ENCODE results near the gene AGBL4. TPM values are rescaled to one million over a fixed set of nuclear protein-coding genes. Genes with fewer than 3 reads are reported as not detected.

AGBL4 gene
- total RNA-seq, 3 donors from 2014 or later, result 1.3 to 1.9 (median 1.8) TPM

DNA sequence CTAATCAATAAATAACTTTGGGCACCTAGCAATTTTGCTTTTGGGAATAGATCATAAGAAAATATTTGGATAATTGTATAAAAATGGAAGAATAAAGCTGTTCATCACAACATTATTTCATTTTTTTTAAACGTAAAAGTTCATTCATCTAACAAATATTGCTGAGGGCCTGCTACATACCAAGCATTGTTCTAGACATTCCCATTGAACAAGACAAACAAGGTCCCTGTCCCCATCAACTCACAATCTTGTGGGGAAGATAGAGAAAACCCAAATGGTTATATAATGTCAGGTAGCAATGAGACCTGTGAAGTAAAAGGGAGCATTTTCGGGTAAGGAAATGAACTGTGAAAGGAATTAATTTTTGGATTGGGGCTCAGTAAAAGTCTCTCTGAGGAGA lies 1193.0 kb downstream of the AGBL4 start:
- no peak for TF ChIP-seq POLR2A (IDR thresholded peaks at IDR 0.05)
- TF ChIP-seq POLR2AphosphoS5 (IDR thresholded peaks at IDR 0.05), result no peak
- no peak for TF ChIP-seq CTCF (IDR thresholded peaks at IDR 0.05)
- Histone ChIP-seq H3K27me3 (no peaks in the 10 kb centered on the region), H3K4me3 (no peak overlapping the region), H3K36me3 (no peaks in the 10 kb centered on the region), H3K27ac (peak overlapping the region in 1 of 2 donors; percentile 10), H3K4me1 (no peaks in the 10 kb centered on the region), H3K9me3 (no peaks in the 10 kb centered on the region)
- intact Hi-C loops (cut with DNase I; ENCODE audit: low total_unique reads), result no loop called here
- DNase-seq (ENCODE audit: low spot score in 2 of 2), result no peak

DNA sequence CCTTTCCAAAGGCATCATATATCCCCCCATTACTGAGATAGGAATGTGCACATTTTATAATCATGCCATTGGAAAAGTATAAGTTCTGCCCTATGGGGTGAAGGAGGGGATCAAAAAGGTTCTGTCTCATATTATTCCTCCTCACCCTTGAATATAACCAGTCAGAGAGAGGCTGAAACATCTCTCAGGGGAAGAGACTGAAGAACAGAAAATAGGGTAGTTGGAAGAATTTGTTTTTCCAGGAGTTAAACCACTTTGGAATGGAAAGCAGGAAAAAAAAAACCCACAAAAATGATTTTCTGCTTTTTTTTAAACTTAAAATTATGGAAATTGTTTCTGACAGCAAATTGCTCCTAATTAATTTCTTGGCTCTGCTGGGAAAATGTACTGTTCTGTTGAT lies 1194.3 kb downstream of the AGBL4 start:
- Histone ChIP-seq H3K9me3 (no peaks in the 10 kb centered on the region), H3K4me1 (no peaks in the 10 kb centered on the region), H3K27me3 (no peaks in the 10 kb centered on the region), H3K27ac (no peak overlapping the region), H3K36me3 (no peaks in the 10 kb centered on the region), H3K4me3 (no peak overlapping the region)
- TF ChIP-seq CTCF (IDR thresholded peaks at IDR 0.05) (no peak), POLR2AphosphoS5 (IDR thresholded peaks at IDR 0.05) (no peak), POLR2A (IDR thresholded peaks at IDR 0.05) (no peak)
- no peak for DNase-seq (ENCODE audit: low spot score in 2 of 2)
- intact Hi-C loops (cut with DNase I; ENCODE audit: low total_unique reads), result no loop called here

- no peak overlapping the region for H3K4me3 ChIP-seq
- DNase-seq (ENCODE audit: low spot score in 2 of 2), result no peak
- H3K27ac ChIP-seq, result no peak overlapping the region
- TF ChIP-seq POLR2A (IDR thresholded peaks at IDR 0.05), result no peak
- TF ChIP-seq CTCF (IDR thresholded peaks at IDR 0.05), result no peak
- no peak for TF ChIP-seq POLR2AphosphoS5 (IDR thresholded peaks at IDR 0.05)
- H3K9me3 ChIP-seq, result no peaks in the 10 kb centered on the region
- H3K36me3 ChIP-seq, result no peaks in the 10 kb centered on the region
- intact Hi-C loops (cut with DNase I; ENCODE audit: low total_unique reads), result no loop called here
- no peaks in the 10 kb centered on the region for H3K27me3 ChIP-seq
- H3K4me1 ChIP-seq, result no peaks in the 10 kb centered on the region
These were observed 1200.6 kb downstream of the AGBL4 start for GRCh38 chr1:48823168-48823567.

DNA sequence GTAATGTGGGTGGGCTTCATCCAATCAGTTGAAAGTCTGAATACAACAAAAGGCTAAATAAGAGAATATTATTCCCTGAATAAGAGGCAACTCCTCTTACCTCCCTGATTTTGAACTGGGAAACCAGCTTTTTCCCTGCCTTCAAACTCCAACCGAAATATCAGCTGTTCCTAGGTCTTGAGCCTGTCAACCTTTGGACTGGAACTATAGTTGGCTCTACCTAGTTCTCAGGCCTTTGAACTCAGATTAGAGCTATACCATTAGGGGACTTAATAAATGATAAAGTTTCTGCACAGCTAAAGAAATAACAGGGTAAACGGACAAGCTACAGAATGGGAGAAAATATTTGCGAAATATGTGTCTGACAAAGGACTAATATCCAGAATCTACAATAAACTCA lies 1203.3 kb downstream of the AGBL4 start:
- Histone ChIP-seq H3K27ac (no peak overlapping the region), H3K4me3 (no peak overlapping the region), H3K9me3 (no peaks in the 10 kb centered on the region), H3K4me1 (no peaks in the 10 kb centered on the region), H3K36me3 (no peaks in the 10 kb centered on the region), H3K27me3 (no peaks in the 10 kb centered on the region)
- no peak for DNase-seq (ENCODE audit: low spot score in 2 of 2)
- TF ChIP-seq CTCF (IDR thresholded peaks at IDR 0.05) (no peak), POLR2AphosphoS5 (IDR thresholded peaks at IDR 0.05) (no peak), POLR2A (IDR thresholded peaks at IDR 0.05) (no peak)
- intact Hi-C loops (cut with DNase I; ENCODE audit: low total_unique reads), result no loop called here

GRCh38 chr1:48817505-48818114 lies 1206.1 kb downstream of the AGBL4 start:
- Histone ChIP-seq H3K27ac (no peak overlapping the region), H3K9me3 (no peaks in the 10 kb centered on the region), H3K4me3 (no peak overlapping the region), H3K27me3 (no peaks in the 10 kb centered on the region), H3K36me3 (no peaks in the 10 kb centered on the region), H3K4me1 (no peaks in the 10 kb centered on the region)
- intact Hi-C loops (cut with DNase I; ENCODE audit: low total_unique reads), result no loop called here
- DNase-seq (ENCODE audit: low spot score in 2 of 2), result peak in 1 of 2 donors; percentile 52
- peak; percentile 31 to 70 (median 58) for TF ChIP-seq CTCF (IDR thresholded peaks at IDR 0.05)
- TF ChIP-seq POLR2A (IDR thresholded peaks at IDR 0.05), result no peak

Data from breast epithelium (tissue), 4 donors.